CD14-positive monocyte (primary cell): ENCODE data around the gene DSP. TPM values are rescaled to one million over a fixed set of nuclear protein-coding genes. Genes with fewer than 3 reads are reported as not detected.

Experiments used
- DNase-seq, 3 donors: peaks; one replicate each; pipeline ENCODE4 v3.0.0-alpha.2; 2011 to 2022
- H2AFZ ChIP-seq: 2 replicates; pipeline ENCODE4 v1.6.0; 2012; ENCODE audit warnings: mild to moderate bottlenecking, low read depth, low read length, inconsistent platforms; ENCODE audit not compliant: insufficient read depth, poor library complexity, severe bottlenecking
- H3K27ac ChIP-seq, 2 donors: 1 replicate in 1 of 2; 2 replicates in 1 of 2; pipeline ENCODE4 v1.5.1; 2012 to 2013; ENCODE audit warnings: low read length in 2 of 2, control low read depth in 1 of 2, inconsistent platforms in 1 of 2, low read depth in 1 of 2, mild to moderate bottlenecking in 1 of 2
- H3K27me3 ChIP-seq, 2 donors: one replicate each; pipeline versions ENCODE4 v1.6.0 to v1.6.1; 2011 to 2013; ENCODE audit warnings: low read length in 2 of 2; ENCODE audit not compliant: control insufficient read depth in 2 of 2, insufficient read depth in 2 of 2
- H3K36me3 ChIP-seq, 2 donors: replicated peaks in 1 of 2; 1 replicate in 1 of 2; 2 replicates in 1 of 2; pipeline versions ENCODE4 v1.5.1 to v1.6.1; 2012 to 2013; ENCODE audit warnings: low read length in 2 of 2, control low read depth in 1 of 2, inconsistent platforms in 1 of 2, mild to moderate bottlenecking in 1 of 2; ENCODE audit not compliant: insufficient read depth in 2 of 2, control insufficient read depth in 1 of 2
- H3K4me1 ChIP-seq, 2 donors: 1 replicate in 1 of 2; 2 replicates in 1 of 2; pipeline versions ENCODE4 v1.5.1 to v1.6.1; 2012 to 2013; ENCODE audit warnings: low read length in 2 of 2, control low read depth in 1 of 2, inconsistent platforms in 1 of 2, mild to moderate bottlenecking in 1 of 2, moderate library complexity in 1 of 2; ENCODE audit not compliant: insufficient read depth in 2 of 2, control insufficient read depth in 1 of 2
- H3K4me2 ChIP-seq: replicated peaks from 2 replicates; pipeline ENCODE3; 2012; ENCODE audit warnings: low read length, moderate library complexity, mild to moderate bottlenecking; ENCODE audit not compliant: poor library complexity, severe bottlenecking; ENCODE audit errors: extremely low read depth
- H3K4me3 ChIP-seq, 3 experiments: fragments of 200-600 bp in 1 of 3; sonication (generic) in 1 of 3; replicated peaks in 1 of 3; 1 replicate in 2 of 3; 2 replicates in 1 of 3; pipeline ENCODE4 v1.5.1; 2011 to 2013; ENCODE audit warnings: low read length in 3 of 3, mild to moderate bottlenecking in 3 of 3, control low read depth in 2 of 3, low read depth in 2 of 3, inconsistent platforms in 1 of 3, moderate library complexity in 1 of 3
- H3K79me2 ChIP-seq: 2 replicates; pipeline ENCODE4 v1.6.0; 2012; ENCODE audit warnings: mild to moderate bottlenecking, control low read depth, inconsistent platforms, low read length, moderate library complexity; ENCODE audit not compliant: insufficient read depth
- H3K9ac ChIP-seq: 2 replicates; pipeline ENCODE4 v1.6.0; 2017; ENCODE audit warnings: low read length, mild to moderate bottlenecking; ENCODE audit not compliant: insufficient read depth, poor library complexity, severe bottlenecking
- H3K9me3 ChIP-seq, 2 donors: replicated peaks in 1 of 2; 1 replicate in 1 of 2; 2 replicates in 1 of 2; pipeline versions ENCODE4 v1.5.1 to v1.6.1; 2012 to 2013; ENCODE audit warnings: low read length in 2 of 2, control low read depth in 1 of 2; ENCODE audit not compliant: control insufficient read depth in 1 of 2, insufficient read depth in 1 of 2
- H4K20me1 ChIP-seq: 2 replicates; pipeline ENCODE4 v1.6.0; 2012; ENCODE audit warnings: mild to moderate bottlenecking, low read length, control low read depth, moderate library complexity; ENCODE audit not compliant: insufficient read depth
- H3K27ac Mint-ChIP-seq, 7 donors: one replicate each; pipeline ENCODE4 v1.8.0; 2020; ENCODE audit warnings: mild to moderate bottlenecking in 7 of 7, mixed read lengths in 7 of 7, moderate library complexity in 6 of 7, inconsistent platforms in 2 of 7
- H3K27me3 Mint-ChIP-seq, 3 donors: one replicate each; pipeline ENCODE4 v1.8.0; 2021 to 2022; ENCODE audit warnings: low read depth in 3 of 3, mild to moderate bottlenecking in 3 of 3, mixed read lengths in 3 of 3, moderate library complexity in 3 of 3, inconsistent platforms in 1 of 3
- H3K36me3 Mint-ChIP-seq, 2 donors: one replicate each; pipeline ENCODE4 v1.8.0; 2020; ENCODE audit warnings: mixed read lengths in 2 of 2, inconsistent platforms in 1 of 2, mild to moderate bottlenecking in 1 of 2
- H3K4me1 Mint-ChIP-seq: one replicate; pipeline ENCODE4 v1.8.0; 2020; ENCODE audit warnings: mild to moderate bottlenecking, mixed read lengths
- H3K4me3 Mint-ChIP-seq, 2 donors: one replicate each; pipeline ENCODE4 v1.8.0; 2020; ENCODE audit warnings: mild to moderate bottlenecking in 2 of 2, mixed read lengths in 2 of 2, moderate library complexity in 1 of 2
- H3K9me3 Mint-ChIP-seq, 7 donors: one replicate each; pipeline ENCODE4 v1.8.0; 2020 to 2022; ENCODE audit warnings: mixed read lengths in 7 of 7, mild to moderate bottlenecking in 6 of 7, moderate library complexity in 6 of 7, inconsistent platforms in 2 of 7
- WGBS: methylation state at CpG from one replicate; pipeline ENCODE4 v1.1.5; 2013; ENCODE audit warnings: missing lambda C conversion rate; ENCODE audit not compliant: insufficient coverage; 5-methylcytosine and 5-hydroxymethylcytosine counted together
- intact Hi-C, 2 donors: fragments of 100-400 bp; cut with micrococcal nuclease; formaldehyde crosslinking; loops; one replicate each; pipeline versions ENCODE4 v1.15.0 to v1.15.1; 2023
- polyA plus RNA-seq, 3 donors: library from polyadenylated mRNA; depleted of rRNA in 1 of 3; unstranded in 2 of 3; stranded (reverse) in 1 of 3; fragments of 300-500 nt in 2 of 3; fragments of >200 nt in 1 of 3; fragmentation: Illumina TruSeq in 2 of 3; gene quantifications; 1 replicate in 2 of 3; 2 replicates in 1 of 3; pipeline ENCODE4 v1.2.3, GENCODE V29; 2012 to 2021
- TF ChIP-seq, protein P1 (sequence below): fragments of 200-600 bp; IDR thresholded peaks from one replicate; pipeline ENCODE4 v1.8.0; 2022; ENCODE audit warnings: antibody characterized with exemption, mild to moderate bottlenecking

The DSP gene
- polyA plus RNA-seq, 3 donors, result not detected

DNA sequence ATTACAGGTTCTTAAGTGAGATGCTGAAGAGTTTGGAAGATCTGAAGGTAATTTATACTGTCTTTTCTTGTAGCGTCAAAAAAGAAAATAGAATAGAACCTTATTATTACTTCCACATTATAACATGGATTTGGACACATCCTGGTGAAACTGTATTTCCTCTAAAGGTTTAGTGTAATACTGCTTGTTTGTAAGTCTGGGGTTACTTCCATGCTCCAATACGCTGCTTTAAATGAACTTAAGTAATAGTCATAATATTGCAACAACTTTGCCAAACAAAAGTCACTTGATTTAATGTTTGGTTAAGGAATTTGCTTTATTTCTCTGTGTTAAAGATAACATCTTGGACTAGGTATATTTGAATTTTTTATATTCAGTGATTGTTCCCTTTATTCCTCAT is 37.0 kb downstream of the DSP start:
- WGBS, result no CpG with 5 or more reads among the region's 2 CpGs
- no peak overlapping the region for H3K4me3 Mint-ChIP-seq
- DNase-seq, result no peak
- H3K9me3 ChIP-seq, result no peaks in the 10 kb centered on the region
- no peaks in the 10 kb centered on the region for H3K36me3 Mint-ChIP-seq
- TF ChIP-seq, protein P1, sequence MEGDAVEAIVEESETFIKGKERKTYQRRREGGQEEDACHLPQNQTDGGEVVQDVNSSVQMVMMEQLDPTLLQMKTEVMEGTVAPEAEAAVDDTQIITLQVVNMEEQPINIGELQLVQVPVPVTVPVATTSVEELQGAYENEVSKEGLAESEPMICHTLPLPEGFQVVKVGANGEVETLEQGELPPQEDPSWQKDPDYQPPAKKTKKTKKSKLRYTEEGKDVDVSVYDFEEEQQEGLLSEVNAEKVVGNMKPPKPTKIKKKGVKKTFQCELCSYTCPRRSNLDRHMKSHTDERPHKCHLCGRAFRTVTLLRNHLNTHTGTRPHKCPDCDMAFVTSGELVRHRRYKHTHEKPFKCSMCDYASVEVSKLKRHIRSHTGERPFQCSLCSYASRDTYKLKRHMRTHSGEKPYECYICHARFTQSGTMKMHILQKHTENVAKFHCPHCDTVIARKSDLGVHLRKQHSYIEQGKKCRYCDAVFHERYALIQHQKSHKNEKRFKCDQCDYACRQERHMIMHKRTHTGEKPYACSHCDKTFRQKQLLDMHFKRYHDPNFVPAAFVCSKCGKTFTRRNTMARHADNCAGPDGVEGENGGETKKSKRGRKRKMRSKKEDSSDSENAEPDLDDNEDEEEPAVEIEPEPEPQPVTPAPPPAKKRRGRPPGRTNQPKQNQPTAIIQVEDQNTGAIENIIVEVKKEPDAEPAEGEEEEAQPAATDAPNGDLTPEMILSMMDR, result no peak
- H4K20me1 ChIP-seq, result no peaks in the 10 kb centered on the region
- H3K27ac Mint-ChIP-seq, result no peak overlapping the region
- no peaks in the 10 kb centered on the region for H3K4me1 ChIP-seq
- H3K9me3 Mint-ChIP-seq, result peaks cover 0 to 4% (median 0%) of the 10 kb centered on the region in 7 donors
- no peak overlapping the region for H3K4me2 ChIP-seq
- H3K27me3 Mint-ChIP-seq, result peaks cover 1 to 23% (median 5%) of the 10 kb centered on the region in 3 donors
- no peak overlapping the region for H3K4me3 ChIP-seq
- H3K27ac ChIP-seq, result no peak overlapping the region
- H3K27me3 ChIP-seq, result peaks cover 2 to 4% of the 10 kb centered on the region in 2 donors
- intact Hi-C loops, result no loop called here
- H3K4me1 Mint-ChIP-seq, result no peaks in the 10 kb centered on the region
- H2AFZ ChIP-seq, result no peak overlapping the region
- H3K9ac ChIP-seq, result no peak overlapping the region
- no peaks in the 10 kb centered on the region for H3K79me2 ChIP-seq
- H3K36me3 ChIP-seq, result no peaks in the 10 kb centered on the region

DNA sequence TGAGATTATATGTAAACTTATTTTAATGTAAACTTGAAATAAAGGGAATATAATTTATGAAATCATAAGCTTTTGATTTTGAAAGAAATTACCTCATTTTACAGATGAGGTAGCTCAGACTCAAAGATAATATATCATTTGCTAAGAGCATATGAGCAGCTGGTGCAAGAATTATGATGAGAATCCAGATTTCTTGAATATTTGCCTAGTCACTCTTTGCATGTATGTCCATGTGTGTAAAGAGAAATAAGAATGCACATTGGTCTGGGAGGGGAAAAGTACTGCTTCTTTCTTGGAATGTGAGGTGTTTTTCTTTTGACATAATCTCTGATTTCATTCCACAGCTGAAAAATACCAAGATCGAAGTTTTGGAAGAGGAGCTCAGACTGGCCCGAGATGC is 37.5 kb downstream of the DSP start:
- peaks cover 2 to 4% of the 10 kb centered on the region in 2 donors for H3K27me3 ChIP-seq
- Mint-ChIP-seq H3K4me1 (no peaks in the 10 kb centered on the region), H3K27ac (no peak overlapping the region), H3K36me3 (no peaks in the 10 kb centered on the region), H3K27me3 (peaks cover 0 to 21% (median 5%) of the 10 kb centered on the region in 3 donors), H3K9me3 (peaks cover 0 to 5% (median 0%) of the 10 kb centered on the region in 7 donors), H3K4me3 (no peak overlapping the region)
- H3K4me2 ChIP-seq, result no peak overlapping the region
- intact Hi-C loops, result no loop called here
- no peaks in the 10 kb centered on the region for H3K36me3 ChIP-seq
- no peak overlapping the region for H2AFZ ChIP-seq
- 67% methylated on average over 1 of the region's 2 CpGs for WGBS
- H3K27ac ChIP-seq, result no peak overlapping the region
- no peaks in the 10 kb centered on the region for H3K9me3 ChIP-seq
- no peaks in the 10 kb centered on the region for H3K79me2 ChIP-seq
- no peaks in the 10 kb centered on the region for H4K20me1 ChIP-seq
- no peak for DNase-seq
- TF ChIP-seq, protein P1, result no peak
- H3K4me1 ChIP-seq, result no peaks in the 10 kb centered on the region
- no peak overlapping the region for H3K9ac ChIP-seq
- no peak overlapping the region for H3K4me3 ChIP-seq
